ENCODE data around the gene DLG2.

GRCh38 chr11:85558411-85558810, 68.7 kb downstream of the DLG2 start:
- TF ChIP-seq CTCF (IDR thresholded peaks at IDR 0.05) (no peak), ZFX (IDR thresholded peaks at IDR 0.05; ENCODE audit: borderline replicate concordance) (no peak)

Data from 22Rv1 (cell line).